ENCODE results near the gene ADAM23.

The ADAM23 gene

GRCh38 chr2:206572725-206573124 lies 129.4 kb downstream of the ADAM23 start:
- DNase-seq = no peak

DNA sequence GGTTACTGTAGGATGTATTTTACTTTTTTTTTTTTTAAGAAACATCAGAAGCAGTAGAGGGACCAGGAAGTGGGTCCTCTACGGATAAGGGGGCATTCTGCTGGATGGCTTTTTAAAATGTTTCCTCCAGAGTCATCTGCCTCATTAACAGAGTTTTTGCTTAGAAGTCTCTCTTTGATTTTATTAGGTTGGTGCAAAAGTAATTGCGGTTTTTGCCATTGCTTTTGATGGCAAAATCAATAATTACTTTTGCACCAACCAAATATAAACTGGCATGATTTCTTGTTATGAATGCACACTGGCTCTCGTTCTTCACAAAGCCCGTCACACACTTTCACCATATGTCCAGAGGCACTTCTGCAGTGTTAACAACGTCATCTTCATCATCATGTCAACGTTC lies 130.5 kb downstream of the ADAM23 start:
- DNase-seq = no peak

GRCh38 chr2:206584323-206585116 lies 141.2 kb downstream of the ADAM23 start:
- DNase-seq = no peak

DNA sequence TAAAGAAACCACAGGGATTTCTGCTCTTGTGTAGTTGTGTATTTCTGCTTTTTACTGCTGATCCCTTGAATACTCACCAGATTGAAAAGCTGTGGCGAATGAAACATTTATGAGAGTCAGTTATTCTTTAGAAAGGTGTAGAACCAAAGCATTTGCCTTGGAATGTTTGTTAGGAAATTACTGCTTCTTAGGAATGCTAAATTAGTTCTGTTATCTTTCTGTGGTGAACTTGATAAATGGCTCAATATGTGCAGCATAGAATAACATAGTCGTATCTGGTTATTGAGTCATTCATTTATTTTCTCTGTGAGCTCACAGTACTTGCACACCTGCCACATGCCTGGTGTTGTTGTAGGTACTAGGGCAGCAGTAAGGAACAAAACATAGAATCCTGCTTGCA lies 142.0 kb downstream of the ADAM23 start:
- no peak for DNase-seq

DNA sequence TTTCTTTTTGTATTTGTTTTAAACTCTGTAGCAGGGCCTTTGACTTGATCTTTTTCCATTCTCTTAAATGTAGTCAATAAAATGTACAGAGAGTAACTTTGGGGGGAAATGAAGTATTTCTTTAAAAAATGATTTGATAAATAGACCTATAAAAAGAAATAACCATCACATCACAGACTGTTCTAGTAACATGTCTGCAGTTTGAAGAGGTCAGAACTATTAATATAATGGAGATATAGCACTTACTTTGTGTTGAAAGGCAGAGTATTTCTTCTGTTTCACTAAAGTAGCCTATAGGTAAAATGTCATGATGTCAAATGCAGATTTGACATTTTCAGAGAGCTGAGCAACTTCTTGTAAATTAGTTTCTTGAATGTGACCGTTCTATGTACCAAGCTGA lies 143.3 kb downstream of the ADAM23 start:
- DNase-seq = no peak

GRCh38 chr2:206597717-206598218 lies 154.4 kb downstream of the ADAM23 start:
- no peak for DNase-seq

DNA sequence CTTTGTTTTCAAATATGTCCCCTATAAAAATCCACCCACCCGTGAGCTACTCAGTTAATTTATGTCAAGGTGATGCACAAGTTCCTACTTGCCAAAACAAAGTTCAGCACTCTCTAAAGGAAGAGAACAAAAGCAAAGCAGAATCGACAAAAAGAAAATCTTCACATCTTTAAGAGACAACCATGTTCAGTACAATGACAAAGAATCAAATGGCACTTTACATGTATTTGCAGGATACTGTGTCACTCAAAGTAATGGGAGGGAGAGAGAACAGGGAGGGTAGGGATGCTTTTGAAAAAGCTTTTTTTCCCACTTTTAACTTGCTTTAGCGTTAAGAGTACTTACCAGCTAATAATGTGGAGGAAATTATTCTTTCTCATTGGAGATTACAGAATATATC lies 159.9 kb downstream of the ADAM23 start:
- no peak for DNase-seq

GRCh38 chr2:206610451-206610850 lies 167.1 kb downstream of the ADAM23 start:
- no peak for DNase-seq

- no peak for DNase-seq
Observed at GRCh38 chr2:206611191-206611590, 167.9 kb downstream of the ADAM23 start.

DNA sequence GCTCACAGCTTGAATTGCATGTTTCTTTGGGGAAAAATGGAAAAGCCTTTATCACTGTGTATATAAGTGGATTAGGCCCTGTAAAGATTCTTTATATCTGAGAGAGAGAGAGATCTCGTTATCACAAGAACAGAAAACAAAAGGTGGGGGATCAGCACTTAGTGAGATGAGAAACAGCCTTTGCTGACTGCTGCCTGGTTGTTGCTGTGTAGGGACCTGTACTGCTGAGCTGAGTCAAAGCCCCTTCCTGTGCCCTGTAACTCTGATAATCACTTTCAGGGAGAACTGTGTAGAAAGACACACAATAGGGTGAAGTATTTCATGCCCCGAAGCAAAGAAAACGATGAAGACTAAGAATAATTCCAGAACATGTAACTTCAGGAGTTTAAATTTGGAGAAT lies 168.4 kb downstream of the ADAM23 start:
- no peak for DNase-seq

- DNase-seq = no peak
Observed at GRCh38 chr2:206614811-206615210, 171.5 kb downstream of the ADAM23 start.

GRCh38 chr2:206615417-206616089 lies 172.2 kb downstream of the ADAM23 start:
- DNase-seq = no peak

DNA sequence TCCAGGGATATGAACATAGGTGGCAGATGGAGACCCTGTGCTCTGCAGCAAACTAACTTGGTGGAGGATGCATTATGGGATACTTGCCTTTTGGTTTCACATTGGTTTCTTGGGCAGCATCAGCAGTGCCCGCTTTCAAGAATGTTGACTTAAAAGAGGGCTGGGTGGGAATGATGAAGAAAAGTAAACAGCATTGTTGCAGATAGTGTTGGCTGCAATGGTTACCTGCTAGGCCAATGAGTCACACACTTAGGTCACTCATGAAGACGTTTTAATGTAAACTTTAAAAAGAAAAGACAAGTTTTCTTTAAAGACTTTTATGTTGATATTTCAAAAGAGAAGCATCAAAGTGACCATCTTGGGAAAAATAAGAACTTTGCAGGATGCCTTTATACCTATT lies 172.8 kb downstream of the ADAM23 start:
- no peak for DNase-seq

DNA sequence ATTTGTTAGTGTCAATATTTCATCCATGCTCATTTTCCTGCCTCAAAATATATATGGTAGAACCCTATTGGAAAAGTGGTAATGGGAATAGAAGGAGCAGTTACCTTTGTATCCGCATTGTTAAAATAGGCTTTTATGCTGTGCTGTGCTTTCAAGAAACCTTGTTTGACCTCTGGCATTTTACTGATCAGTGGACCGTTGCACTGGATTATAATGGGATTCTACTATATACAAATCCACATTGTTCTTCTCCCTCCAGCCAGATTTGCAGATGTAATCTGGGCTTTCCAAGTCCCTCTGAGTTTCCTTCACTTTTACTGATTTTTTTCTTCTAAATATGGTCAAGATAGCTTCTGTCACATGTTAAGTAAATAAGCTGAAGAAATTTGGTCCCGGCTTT lies 175.7 kb downstream of the ADAM23 start:
- DNase-seq = no peak

GRCh38 chr2:206626108-206626507 lies 182.8 kb downstream of the ADAM23 start:
- no peak for DNase-seq

DNA sequence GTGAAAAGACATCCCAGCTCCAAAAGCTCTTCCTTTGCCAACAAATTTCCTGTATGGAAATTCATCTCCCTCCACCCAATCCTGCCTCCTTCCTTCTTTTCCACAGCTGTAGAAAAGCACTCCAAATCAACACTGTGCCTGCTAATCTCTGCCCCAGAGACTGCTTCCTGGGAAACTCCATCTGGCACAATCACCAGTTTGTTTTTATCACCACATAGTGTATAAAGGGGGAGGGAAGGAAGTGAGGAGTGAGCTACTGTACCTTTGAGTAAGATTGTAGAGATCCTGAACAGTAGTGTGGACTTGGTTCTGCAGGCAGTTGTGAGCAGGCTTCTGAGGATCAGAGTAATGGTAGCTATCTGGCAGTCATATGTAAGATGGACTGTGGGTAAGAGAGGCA lies 184.3 kb downstream of the ADAM23 start:
- no peak for DNase-seq

GRCh38 chr2:206631340-206631739 lies 188.0 kb downstream of the ADAM23 start:
- DNase-seq = no peak

DNA sequence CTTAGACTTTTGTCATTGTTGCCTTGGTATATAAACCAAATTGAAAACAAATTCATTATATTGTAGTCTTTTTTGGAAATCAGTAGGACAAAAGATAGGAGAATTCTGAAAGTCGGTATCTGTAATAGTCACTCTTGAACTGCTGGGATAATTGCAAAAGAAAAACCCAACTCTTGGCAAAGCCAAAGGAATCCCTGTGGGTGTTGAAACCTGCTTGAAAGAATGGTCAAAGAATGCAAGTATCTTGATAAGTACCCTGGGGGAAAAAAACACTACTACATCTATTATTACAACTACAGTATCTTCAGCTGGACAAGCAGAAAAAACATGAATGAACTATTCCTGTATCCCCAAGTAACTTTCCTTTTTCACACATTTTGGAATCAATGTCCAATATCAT lies 191.7 kb downstream of the ADAM23 start:
- no peak for DNase-seq

GRCh38 chr2:206639636-206640035 lies 196.3 kb downstream of the ADAM23 start:
- DNase-seq = no peak

- no peak for DNase-seq
Observed at GRCh38 chr2:206641226-206641625, 197.9 kb downstream of the ADAM23 start.

GRCh38 chr2:206642075-206643025 lies 199.0 kb downstream of the ADAM23 start, which contains the start of gene FAM237A:
FAM237A (plus strand) TSS chr2:206642487; CDS start chr2:206644237, 1,750 bp downstream.
- no peak for DNase-seq

GRCh38 chr2:206647985-206648384 lies 204.7 kb downstream of the ADAM23 start:
- no peak for DNase-seq

DNA sequence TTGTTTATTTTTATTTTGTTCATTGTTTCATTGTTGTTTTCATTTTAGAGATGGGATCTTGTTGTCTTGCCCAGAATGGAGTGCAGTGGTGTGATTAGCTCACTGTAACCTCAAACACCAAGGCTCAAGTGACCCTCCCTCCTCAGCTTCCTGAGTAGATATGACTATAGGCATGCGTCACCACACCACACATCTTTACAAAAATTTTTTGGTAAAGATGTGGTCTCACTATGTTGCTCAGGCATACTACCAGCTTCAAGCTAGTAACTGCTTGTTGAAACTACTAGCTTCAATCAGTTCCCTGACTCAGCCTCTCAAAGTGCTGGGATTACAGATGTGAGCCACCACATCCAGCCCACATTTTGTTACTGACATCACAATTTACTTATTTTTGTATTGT lies 213.8 kb downstream of the ADAM23 start:
- DNase-seq = no peak

All from DMS 273 treated with DMSO at 0.1 percent for 48 hours (cell line).